ENCODE measurements around the gene TEX14. TPM values are rescaled to one million over a fixed set of nuclear protein-coding genes. Genes with fewer than 3 reads are reported as not detected.
"Not testable (repeated sequence)": the region's sequence is repeated elsewhere in the genome, so short reads cannot be mapped to it uniquely, and the experiment has no call there.

TEX14 gene
- total and polyA plus RNA-seq, 7 experiments from 2014 or later: 0.17 to 2.4 (median 0.54) TPM; not detected in 2

- H3K27ac ChIP-seq (ENCODE audit: low read depth, low read length); H3K36me3 ChIP-seq (ENCODE audit: control insufficient read depth in 2 of 3, insufficient read depth in 3 of 3, low read length in 3 of 3); H3K4me1 ChIP-seq (ENCODE audit: control insufficient read depth in 2 of 2, insufficient read depth in 2 of 2, low read length in 2 of 2); POLR2A ChIA-PET; H3K36me3 Mint-ChIP-seq; H3K4me1 Mint-ChIP-seq; H3K4me3 Mint-ChIP-seq; H3K27ac Mint-ChIP-seq; H3K9me3 ChIP-seq (ENCODE audit: control insufficient read depth in 2 of 3, low read length in 3 of 3); DNase-seq; H3K9me3 Mint-ChIP-seq; H3K4me3 ChIP-seq (ENCODE audit: low read length); ATAC-seq; H3K27me3 ChIP-seq (ENCODE audit: control insufficient read depth in 2 of 2, insufficient read depth in 2 of 2, low read length in 2 of 2): not testable (repeated sequence)
- intact Hi-C loops (cut with micrococcal nuclease): loop anchor here in 1 of 2 donors (10.0 kb wide), 1 partner anchor 112 kb away; the partner anchor contains the start of genes RAD51C and TEX14
- CTCF ChIA-PET: interaction anchor here (0.7 kb wide), 1 partner anchor 131 kb away, joined by 3 read pairs; no protein-coding TSS in a partner anchor
- peaks cover 0 to 12% (median 3%) of the 10 kb centered on the region in 5 donors for H3K27me3 Mint-ChIP-seq
These were observed 109.1 kb downstream of the TEX14 start for GRCh38 chr17:58582718-58583117.

GRCh38 chr17:58580671-58581070 lies 111.2 kb downstream of the TEX14 start:
- intact Hi-C loops (cut with micrococcal nuclease): loop anchor here in 1 of 2 donors (10.0 kb wide), 1 partner anchor 114 kb away; the partner anchor contains the start of genes RAD51C and TEX14
- no peak overlapping the region for H3K27ac ChIP-seq (ENCODE audit: low read depth, low read length)
- peaks cover 0 to 9% (median 0%) of the 10 kb centered on the region in 5 donors for H3K27me3 Mint-ChIP-seq
- POLR2A ChIA-PET: no interaction called here
- H3K4me1 ChIP-seq (ENCODE audit: control insufficient read depth in 2 of 2, insufficient read depth in 2 of 2, low read length in 2 of 2): no peaks in the 10 kb centered on the region
- no peaks in the 10 kb centered on the region for H3K9me3 Mint-ChIP-seq
- H3K27ac Mint-ChIP-seq: no peak overlapping the region
- no peaks in the 10 kb centered on the region for H3K4me1 Mint-ChIP-seq
- CTCF ChIA-PET: no interaction called here
- no peak for ATAC-seq
- H3K36me3 Mint-ChIP-seq: no peaks in the 10 kb centered on the region
- H3K9me3 ChIP-seq (ENCODE audit: control insufficient read depth in 2 of 3, low read length in 3 of 3): no peaks in the 10 kb centered on the region
- no peak overlapping the region for H3K4me3 Mint-ChIP-seq
- no peak overlapping the region for H3K4me3 ChIP-seq (ENCODE audit: low read length)
- H3K36me3 ChIP-seq (ENCODE audit: control insufficient read depth in 2 of 3, insufficient read depth in 3 of 3, low read length in 3 of 3): no peaks in the 10 kb centered on the region
- H3K27me3 ChIP-seq (ENCODE audit: control insufficient read depth in 2 of 2, insufficient read depth in 2 of 2, low read length in 2 of 2): no peaks in the 10 kb centered on the region
- DNase-seq: no peak

GRCh38 chr17:58577696-58578095 lies 114.1 kb downstream of the TEX14 start:
- H3K4me3 ChIP-seq (ENCODE audit: low read length): no peak overlapping the region
- no peak overlapping the region for H3K27ac ChIP-seq (ENCODE audit: low read depth, low read length)
- ChIA-PET POLR2A (interaction anchor here (1.0 kb wide), 1 partner anchor 54 kb away, joined by 3 read pairs; no protein-coding TSS in a partner anchor), CTCF (interaction anchor here (0.6 to 2.2 kb wide), 4 partner anchors 10 to 632 kb away, joined by 3 to 6 read pairs (median 4); no protein-coding TSS in a partner anchor)
- H3K9me3 ChIP-seq (ENCODE audit: control insufficient read depth in 2 of 3, low read length in 3 of 3): no peaks in the 10 kb centered on the region
- DNase-seq (peak in 8 of 9 donors; percentile 4 to 39 (median 18)), ATAC-seq (no peak)
- Mint-ChIP-seq H3K27me3 (peaks cover 0 to 8% (median 0%) of the 10 kb centered on the region in 5 donors), H3K27ac (no peak overlapping the region), H3K4me3 (no peak overlapping the region), H3K9me3 (no peaks in the 10 kb centered on the region), H3K36me3 (no peaks in the 10 kb centered on the region), H3K4me1 (peaks cover 0 to 10% (median 0%) of the 10 kb centered on the region in 7 donors)
- no peaks in the 10 kb centered on the region for H3K27me3 ChIP-seq (ENCODE audit: control insufficient read depth in 2 of 2, insufficient read depth in 2 of 2, low read length in 2 of 2)
- no peaks in the 10 kb centered on the region for H3K36me3 ChIP-seq (ENCODE audit: control insufficient read depth in 2 of 3, insufficient read depth in 3 of 3, low read length in 3 of 3)
- intact Hi-C loops (cut with micrococcal nuclease): loop anchor here (1.0 to 2.0 kb wide), 3 partner anchors 59 to 428 kb away; no protein-coding TSS in a partner anchor
- H3K4me1 ChIP-seq (ENCODE audit: control insufficient read depth in 2 of 2, insufficient read depth in 2 of 2, low read length in 2 of 2): no peaks in the 10 kb centered on the region

GRCh38 chr17:58576679-58577367 lies 115.0 kb downstream of the TEX14 start:
- Mint-ChIP-seq H3K36me3 (no peaks in the 10 kb centered on the region), H3K27me3 (peaks cover 0 to 8% (median 0%) of the 10 kb centered on the region in 5 donors), H3K27ac (no peak overlapping the region), H3K4me1 (peaks cover 0 to 10% (median 0%) of the 10 kb centered on the region in 7 donors), H3K4me3 (no peak overlapping the region), H3K9me3 (no peaks in the 10 kb centered on the region)
- no peaks in the 10 kb centered on the region for H3K36me3 ChIP-seq (ENCODE audit: control insufficient read depth in 2 of 3, insufficient read depth in 3 of 3, low read length in 3 of 3)
- DNase-seq (no peak), ATAC-seq (no peak)
- H3K27ac ChIP-seq (ENCODE audit: low read depth, low read length): no peak overlapping the region
- H3K4me3 ChIP-seq (ENCODE audit: low read length): no peak overlapping the region
- no peaks in the 10 kb centered on the region for H3K27me3 ChIP-seq (ENCODE audit: control insufficient read depth in 2 of 2, insufficient read depth in 2 of 2, low read length in 2 of 2)
- no peaks in the 10 kb centered on the region for H3K4me1 ChIP-seq (ENCODE audit: control insufficient read depth in 2 of 2, insufficient read depth in 2 of 2, low read length in 2 of 2)
- ChIA-PET POLR2A (no interaction called here), CTCF (interaction anchor here (1.3 to 2.2 kb wide), 2 partner anchors 11 to 428 kb away, joined by 5 to 6 read pairs; no protein-coding TSS in a partner anchor)
- intact Hi-C loops (cut with micrococcal nuclease): loop anchor here (1.0 to 2.0 kb wide), 3 partner anchors 58 to 428 kb away; no protein-coding TSS in a partner anchor
- no peaks in the 10 kb centered on the region for H3K9me3 ChIP-seq (ENCODE audit: control insufficient read depth in 2 of 3, low read length in 3 of 3)

GRCh38 chr17:58575511-58575910 lies 116.3 kb downstream of the TEX14 start:
- H3K4me3 Mint-ChIP-seq: no peak overlapping the region
- Histone ChIP-seq H3K9me3 (ENCODE audit: control insufficient read depth in 2 of 3, low read length in 3 of 3) (no peaks in the 10 kb centered on the region), H3K27me3 (ENCODE audit: control insufficient read depth in 2 of 2, insufficient read depth in 2 of 2, low read length in 2 of 2) (no peaks in the 10 kb centered on the region), H3K4me3 (ENCODE audit: low read length) (no peak overlapping the region), H3K36me3 (ENCODE audit: control insufficient read depth in 2 of 3, insufficient read depth in 3 of 3, low read length in 3 of 3) (no peaks in the 10 kb centered on the region), H3K27ac (ENCODE audit: low read depth, low read length) (no peak overlapping the region), H3K4me1 (ENCODE audit: control insufficient read depth in 2 of 2, insufficient read depth in 2 of 2, low read length in 2 of 2) (no peaks in the 10 kb centered on the region)
- H3K27ac Mint-ChIP-seq: no peak overlapping the region
- H3K4me1 Mint-ChIP-seq: peaks cover 0 to 10% (median 0%) of the 10 kb centered on the region in 7 donors
- H3K36me3 Mint-ChIP-seq: no peaks in the 10 kb centered on the region
- intact Hi-C loops (cut with micrococcal nuclease): no loop called here
- ChIA-PET POLR2A (no interaction called here), CTCF (no interaction called here)
- no peak for ATAC-seq
- peaks cover 0 to 8% (median 0%) of the 10 kb centered on the region in 5 donors for H3K27me3 Mint-ChIP-seq
- DNase-seq: no peak
- H3K9me3 Mint-ChIP-seq: no peaks in the 10 kb centered on the region

GRCh38 chr17:58574025-58574424 lies 117.8 kb downstream of the TEX14 start:
- Mint-ChIP-seq H3K27me3 (peaks cover 0 to 4% (median 0%) of the 10 kb centered on the region in 5 donors), H3K36me3 (no peaks in the 10 kb centered on the region), H3K4me3 (no peak overlapping the region), H3K9me3 (no peaks in the 10 kb centered on the region), H3K27ac (no peak overlapping the region), H3K4me1 (peaks cover 0 to 10% (median 0%) of the 10 kb centered on the region in 7 donors)
- no peak overlapping the region for H3K27ac ChIP-seq (ENCODE audit: low read depth, low read length)
- no peaks in the 10 kb centered on the region for H3K27me3 ChIP-seq (ENCODE audit: control insufficient read depth in 2 of 2, insufficient read depth in 2 of 2, low read length in 2 of 2)
- intact Hi-C loops (cut with micrococcal nuclease): no loop called here
- no peaks in the 10 kb centered on the region for H3K36me3 ChIP-seq (ENCODE audit: control insufficient read depth in 2 of 3, insufficient read depth in 3 of 3, low read length in 3 of 3)
- DNase-seq: no peak
- no peaks in the 10 kb centered on the region for H3K4me1 ChIP-seq (ENCODE audit: control insufficient read depth in 2 of 2, insufficient read depth in 2 of 2, low read length in 2 of 2)
- ATAC-seq: no peak
- ChIA-PET CTCF (interaction anchor here (1.4 kb wide), 1 partner anchor 14 kb away, joined by 3 read pairs; no protein-coding TSS in a partner anchor), POLR2A (no interaction called here)
- no peak overlapping the region for H3K4me3 ChIP-seq (ENCODE audit: low read length)
- H3K9me3 ChIP-seq (ENCODE audit: control insufficient read depth in 2 of 3, low read length in 3 of 3): no peaks in the 10 kb centered on the region
